Measurements from ENCODE around the gene NRCAM.

NRCAM gene

DNA sequence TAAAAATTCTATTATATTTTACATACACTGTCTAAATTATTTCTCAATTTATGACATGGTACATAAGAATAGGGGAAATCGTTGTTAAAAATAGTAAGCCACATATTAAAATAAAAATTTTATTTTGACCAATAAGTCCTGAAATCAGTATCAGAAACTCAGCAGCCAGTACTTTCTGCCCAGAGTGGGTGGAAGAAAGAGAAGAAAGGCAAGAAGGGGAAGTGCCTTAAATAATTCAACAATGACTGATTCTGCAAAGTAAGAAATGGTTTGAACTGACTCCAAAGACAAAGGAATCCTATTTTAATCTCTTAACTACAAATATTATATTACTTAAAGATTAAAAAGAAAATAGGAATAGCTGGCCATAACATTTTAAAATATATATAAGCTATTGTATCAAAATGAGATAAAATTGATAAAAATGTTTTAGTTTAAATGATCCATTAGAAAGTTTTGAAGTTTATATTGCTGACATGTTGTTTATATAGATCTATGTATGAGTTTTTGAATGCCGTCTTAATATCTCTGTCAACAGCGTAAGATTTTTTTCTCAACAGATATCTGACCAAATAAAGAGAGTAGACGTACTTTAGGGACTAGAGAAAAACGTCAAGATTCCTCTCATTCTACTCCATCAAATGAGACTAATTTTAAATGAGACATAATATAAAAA, 30.2 kb upstream of the NRCAM start:
- Histone ChIP-seq H3K9me2 (replicated peaks; ENCODE audit: insufficient read depth, low read length) (no peaks in the 10 kb centered on the region), H3K27ac (ENCODE audit: low read depth, low read length) (no peak overlapping the region), H3K9me3 (ENCODE audit: insufficient read depth, low read length) (no peaks in the 10 kb centered on the region), H3K36me3 (ENCODE audit: low read length) (peaks cover 24% of the 10 kb centered on the region), H2AFZ (ENCODE audit: low read depth, low read length, severe bottlenecking) (no peak overlapping the region), H3K27me3 (ENCODE audit: low read length) (no peaks in the 10 kb centered on the region), H3K4me2 (ENCODE audit: low read depth, low read length, poor library complexity, severe bottlenecking) (no peak overlapping the region), H4K20me1 (ENCODE audit: low read depth, low read length) (no peaks in the 10 kb centered on the region), H3K4me3 (ENCODE audit: insufficient read depth, low read length, poor library complexity, severe bottlenecking) (no peak overlapping the region), H3K9ac (ENCODE audit: low read length) (no peak overlapping the region), H3K79me2 (ENCODE audit: insufficient read depth, low read length) (no peaks in the 10 kb centered on the region), H3F3A (ENCODE audit: insufficient read depth) (no peaks in the 10 kb centered on the region; the same call in 1 of the 2 replicates)
- TF ChIP-seq, protein P1, sequence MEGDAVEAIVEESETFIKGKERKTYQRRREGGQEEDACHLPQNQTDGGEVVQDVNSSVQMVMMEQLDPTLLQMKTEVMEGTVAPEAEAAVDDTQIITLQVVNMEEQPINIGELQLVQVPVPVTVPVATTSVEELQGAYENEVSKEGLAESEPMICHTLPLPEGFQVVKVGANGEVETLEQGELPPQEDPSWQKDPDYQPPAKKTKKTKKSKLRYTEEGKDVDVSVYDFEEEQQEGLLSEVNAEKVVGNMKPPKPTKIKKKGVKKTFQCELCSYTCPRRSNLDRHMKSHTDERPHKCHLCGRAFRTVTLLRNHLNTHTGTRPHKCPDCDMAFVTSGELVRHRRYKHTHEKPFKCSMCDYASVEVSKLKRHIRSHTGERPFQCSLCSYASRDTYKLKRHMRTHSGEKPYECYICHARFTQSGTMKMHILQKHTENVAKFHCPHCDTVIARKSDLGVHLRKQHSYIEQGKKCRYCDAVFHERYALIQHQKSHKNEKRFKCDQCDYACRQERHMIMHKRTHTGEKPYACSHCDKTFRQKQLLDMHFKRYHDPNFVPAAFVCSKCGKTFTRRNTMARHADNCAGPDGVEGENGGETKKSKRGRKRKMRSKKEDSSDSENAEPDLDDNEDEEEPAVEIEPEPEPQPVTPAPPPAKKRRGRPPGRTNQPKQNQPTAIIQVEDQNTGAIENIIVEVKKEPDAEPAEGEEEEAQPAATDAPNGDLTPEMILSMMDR (IDR thresholded peaks at IDR 0.05; ENCODE audit: insufficient read depth, low read length, poor library complexity, severe bottlenecking) = no peak
- TF ChIP-seq EZH2phosphoT487 (conservative IDR thresholded peaks at IDR 0.05; ENCODE audit: low read length) = no peak

DNA sequence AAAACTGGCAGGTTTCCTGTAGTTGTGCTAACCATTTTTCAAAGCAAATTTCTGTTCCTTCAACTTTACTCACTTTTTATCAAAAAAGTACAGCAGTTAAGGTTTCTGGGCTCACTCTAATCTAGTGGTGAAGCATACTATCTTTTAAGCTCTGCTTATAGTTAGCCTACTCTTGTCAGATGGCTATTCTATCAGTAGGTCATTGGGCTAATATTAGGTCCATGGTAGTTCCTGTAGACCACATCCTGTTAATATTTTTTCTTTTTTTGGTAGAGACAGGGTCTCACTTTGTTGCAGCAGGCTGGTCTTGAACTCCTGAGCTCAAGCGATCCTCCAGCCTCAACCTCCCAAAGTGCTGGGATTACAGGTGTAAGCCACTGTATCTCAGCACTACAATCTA, 27.9 kb upstream of the NRCAM start:
- Histone ChIP-seq H3K4me3 (ENCODE audit: insufficient read depth, low read length, poor library complexity, severe bottlenecking) (no peak overlapping the region), H3K9me3 (ENCODE audit: insufficient read depth, low read length) (no peaks in the 10 kb centered on the region), H2AFZ (ENCODE audit: low read depth, low read length, severe bottlenecking) (no peak overlapping the region), H4K20me1 (ENCODE audit: low read depth, low read length) (no peaks in the 10 kb centered on the region), H3F3A (ENCODE audit: insufficient read depth) (no peaks in the 10 kb centered on the region; the same call in 1 of the 2 replicates), H3K9ac (ENCODE audit: low read length) (no peak overlapping the region), H3K4me2 (ENCODE audit: low read depth, low read length, poor library complexity, severe bottlenecking) (no peak overlapping the region), H3K27me3 (ENCODE audit: low read length) (no peaks in the 10 kb centered on the region), H3K79me2 (ENCODE audit: insufficient read depth, low read length) (no peaks in the 10 kb centered on the region), H3K27ac (ENCODE audit: low read depth, low read length) (no peak overlapping the region), H3K9me2 (replicated peaks; ENCODE audit: insufficient read depth, low read length) (no peaks in the 10 kb centered on the region), H3K36me3 (ENCODE audit: low read length) (peaks cover 28% of the 10 kb centered on the region)
- TF ChIP-seq EZH2phosphoT487 (conservative IDR thresholded peaks at IDR 0.05; ENCODE audit: low read length) = no peak
- TF ChIP-seq, protein P1 (IDR thresholded peaks at IDR 0.05; ENCODE audit: insufficient read depth, low read length, poor library complexity, severe bottlenecking) = no peak

DNA sequence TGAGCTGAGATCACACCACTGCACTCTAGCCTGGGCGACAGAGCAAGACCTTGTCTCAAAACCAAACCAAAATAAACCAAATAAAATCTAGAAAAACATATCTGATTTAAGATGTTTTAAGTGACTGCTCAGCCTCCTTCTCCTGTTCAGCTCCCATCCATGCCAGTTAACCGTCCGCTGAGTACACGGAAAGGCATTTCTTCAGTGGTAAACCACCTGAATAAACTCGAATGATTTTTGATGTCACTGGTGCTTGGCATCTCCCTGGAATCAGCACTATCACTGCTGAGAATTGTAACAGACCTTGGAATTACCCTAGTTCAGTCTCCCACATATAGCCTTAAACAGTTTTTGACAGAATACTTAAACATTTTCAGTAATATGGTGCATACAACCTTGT, 24.1 kb upstream of the NRCAM start:
- Histone ChIP-seq H3K9ac (ENCODE audit: low read length) (no peak overlapping the region), H3K27ac (ENCODE audit: low read depth, low read length) (no peak overlapping the region), H3K9me3 (ENCODE audit: insufficient read depth, low read length) (no peaks in the 10 kb centered on the region), H3F3A (ENCODE audit: insufficient read depth) (no peaks in the 10 kb centered on the region), H3K79me2 (ENCODE audit: insufficient read depth, low read length) (no peaks in the 10 kb centered on the region), H3K4me2 (ENCODE audit: low read depth, low read length, poor library complexity, severe bottlenecking) (no peak overlapping the region), H3K36me3 (ENCODE audit: low read length) (peaks cover 20% of the 10 kb centered on the region; the same call in 1 of the 2 replicates), H3K27me3 (ENCODE audit: low read length) (no peaks in the 10 kb centered on the region), H3K9me2 (replicated peaks; ENCODE audit: insufficient read depth, low read length) (no peaks in the 10 kb centered on the region), H2AFZ (ENCODE audit: low read depth, low read length, severe bottlenecking) (no peak overlapping the region), H3K4me3 (ENCODE audit: insufficient read depth, low read length, poor library complexity, severe bottlenecking) (no peak overlapping the region), H4K20me1 (ENCODE audit: low read depth, low read length) (no peaks in the 10 kb centered on the region)
- TF ChIP-seq, protein P1 (IDR thresholded peaks at IDR 0.05; ENCODE audit: insufficient read depth, low read length, poor library complexity, severe bottlenecking) = no peak
- TF ChIP-seq EZH2phosphoT487 (conservative IDR thresholded peaks at IDR 0.05; ENCODE audit: low read length) = no peak

All from SU-DHL-6 (cell line).